ENCODE results near the gene TMEM169.

GRCh38 chr2:216064665-216065064, 17.1 kb upstream of the TMEM169 start:
- TF ChIP-seq CTCF (IDR thresholded peaks at IDR 0.05; ENCODE audit: low read length): no peak
- TF ChIP-seq EZH2 (IDR thresholded peaks at IDR 0.05; ENCODE audit: borderline replicate concordance, low read length): no peak
